Activated naive CD8-positive, alpha-beta T cell treated with anti-CD3 and anti-CD28 coated beads, Interleukin-2, amount 10 ng/mL, durations not matched to agents 7 days and 5 days (primary cell): ENCODE results near the gene STH. TPM values are rescaled to one million over a fixed set of nuclear protein-coding genes. Genes with fewer than 3 reads are reported as not detected.

ENCODE experiments used
- ATAC-seq: fragments of 150-1000 bp; cut with Tn5 transposase; one replicate; pipeline ENCODE4 v1.10.0; 2021; ENCODE audit warnings: low read depth, moderate library complexity
- POLR2A ChIA-PET: fragments of 350-600 bp; sonication (Branson Sonifier 250); formaldehyde crosslinking; loops from one replicate; lab custom pipeline; 2021; ENCODE audit warnings: antibody characterized with exemption; lab: Charles Lee
- DNase-seq: peaks from one replicate; pipeline ENCODE4 v3.0.0; 2021
- H3K27ac Mint-ChIP-seq: one replicate; pipeline ENCODE4 v1.8.0; 2022; ENCODE audit warnings: mild to moderate bottlenecking, mixed read lengths
- H3K27me3 Mint-ChIP-seq: one replicate; pipeline ENCODE4 v1.8.0; 2022; ENCODE audit warnings: mild to moderate bottlenecking, moderate library complexity, mixed read lengths
- H3K36me3 Mint-ChIP-seq: one replicate; pipeline ENCODE4 v1.8.0; 2021; ENCODE audit warnings: mild to moderate bottlenecking, mixed read lengths
- H3K4me1 Mint-ChIP-seq: one replicate; pipeline ENCODE4 v1.8.0; 2021; ENCODE audit warnings: mixed read lengths
- H3K4me3 Mint-ChIP-seq: one replicate; pipeline ENCODE4 v1.8.0; 2022; ENCODE audit warnings: mild to moderate bottlenecking, moderate library complexity, mixed read lengths
- H3K9me3 Mint-ChIP-seq: one replicate; pipeline ENCODE4 v1.8.0; 2021; ENCODE audit warnings: mixed read lengths
- total RNA-seq, 2 experiments: library from RNA; stranded (reverse); gene quantifications; one replicate each; pipeline ENCODE4 v1.2.3, GENCODE V29; 2021

Gene STH
- total RNA-seq, 2 experiments from 2014 or later = not detected

GRCh38 chr17:46047398-46047797, 48.3 kb downstream of the STH start:
- H3K4me3 Mint-ChIP-seq = no peak overlapping the region
- no peak overlapping the region for H3K27ac Mint-ChIP-seq
- peaks cover 39% of the 10 kb centered on the region for H3K36me3 Mint-ChIP-seq
- DNase-seq = no peak
- peaks cover 12% of the 10 kb centered on the region for H3K4me1 Mint-ChIP-seq
- POLR2A ChIA-PET = interaction anchor here (1.3 kb wide), 1 partner anchor 145 kb away, joined by 3 read pairs; the partner anchor contains the start of gene KANSL1
- no peaks in the 10 kb centered on the region for H3K9me3 Mint-ChIP-seq
- H3K27me3 Mint-ChIP-seq = no peaks in the 10 kb centered on the region
- no peak for ATAC-seq

DNA sequence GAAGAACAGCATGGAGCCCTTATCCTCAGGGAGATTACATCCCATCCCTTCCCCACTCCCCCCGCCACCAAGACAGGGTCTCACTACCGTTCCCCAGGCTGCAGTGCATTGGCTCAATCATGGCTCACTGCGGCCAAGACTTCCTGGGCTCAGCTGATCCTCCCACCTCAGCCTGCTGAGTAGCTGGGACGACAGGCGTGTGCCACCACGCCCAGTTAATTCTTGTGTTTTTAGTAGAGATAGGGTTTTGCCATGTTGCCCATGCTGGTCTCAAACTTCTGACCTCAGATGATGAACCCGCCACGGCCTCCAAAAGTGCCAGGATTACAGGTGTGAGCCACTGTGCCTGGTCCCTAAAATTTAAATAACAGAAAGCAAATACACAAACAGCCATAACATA, 48.8 kb downstream of the STH start:
- no peaks in the 10 kb centered on the region for H3K27me3 Mint-ChIP-seq
- H3K4me1 Mint-ChIP-seq = peaks cover 13% of the 10 kb centered on the region
- no peaks in the 10 kb centered on the region for H3K9me3 Mint-ChIP-seq
- H3K36me3 Mint-ChIP-seq = peaks cover 39% of the 10 kb centered on the region
- no peak overlapping the region for H3K27ac Mint-ChIP-seq
- DNase-seq = no peak
- POLR2A ChIA-PET = interaction anchor here (1.3 kb wide), 1 partner anchor 145 kb away, joined by 3 read pairs; the partner anchor contains the start of gene KANSL1
- no peak for ATAC-seq
- no peak overlapping the region for H3K4me3 Mint-ChIP-seq

Other genes with a start within 250 kb of the STH start
- not detected for gene CRHR1, start 214.9 kb upstream of the STH start, total RNA-seq
- not detected for gene SPPL2C, start 154.4 kb upstream of the STH start, total RNA-seq
- under 1 TPM; 0.69 to 0.74 TPM for gene MAPT, start 104.7 kb upstream of the STH start, total RNA-seq
- gene KANSL1, start 194.2 kb downstream of the STH start, total RNA-seq = 100 to 1,000 TPM; 132 to 140 TPM